HG03097 (cell line): ENCODE measurements around the gene PPP4R3B.
A peak's percentile ranks its signal among the peaks of the same experiment; 100 is the strongest.

Experiments
- ATAC-seq: cut with Tn5 transposase; IDR thresholded peaks from one replicate; pipeline ENCODE4 v1.9.1; 2021; ENCODE audit not compliant: unreplicated experiment, low FRiP score

The PPP4R3B gene

DNA sequence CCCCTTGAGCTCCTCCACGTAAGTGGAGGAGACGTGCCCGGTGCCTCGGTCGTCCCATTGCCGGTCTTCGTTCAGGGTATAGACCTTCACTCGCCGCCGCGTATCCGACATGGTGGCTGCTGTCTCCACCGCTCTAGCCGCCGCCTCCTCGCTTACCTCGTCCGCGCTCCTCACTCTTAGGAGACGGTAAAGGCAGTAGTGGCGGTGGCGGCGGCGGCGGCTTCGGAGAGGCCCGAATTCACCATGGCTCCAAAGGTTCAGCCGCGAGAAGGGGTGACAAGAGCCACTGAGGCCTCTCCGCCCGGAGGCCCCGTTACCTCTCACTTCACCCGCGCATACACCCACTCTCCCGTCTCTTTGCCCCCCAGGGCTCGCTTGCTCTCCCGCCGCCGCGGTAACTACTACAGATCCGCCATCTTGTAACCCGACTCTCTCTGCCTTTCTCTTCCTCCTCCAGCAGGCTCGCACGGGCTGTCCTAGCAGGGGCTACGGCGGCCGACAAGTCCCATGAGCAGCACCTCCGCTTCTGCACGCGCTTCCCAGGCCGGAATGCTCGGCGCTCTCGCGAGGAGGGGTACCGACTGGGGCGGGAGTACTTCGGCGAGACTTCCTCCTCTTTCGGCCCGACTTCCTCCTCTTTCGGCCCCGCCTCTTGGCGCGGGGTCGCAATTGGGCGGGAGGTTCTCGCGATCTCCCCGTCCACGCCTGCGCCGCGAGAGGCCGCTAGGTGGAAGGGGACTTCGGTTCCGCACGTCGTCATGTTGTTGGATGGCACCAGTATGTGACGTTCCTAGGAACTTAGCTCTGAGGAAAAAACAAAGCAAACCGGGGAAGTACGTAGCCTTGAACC lies at the start of gene PPP4R3B:
Gene PPP4R3B, minus strand, starts transcription at position 448 of the 850 bp plus-strand sequence. Its CDS starts 337 bp downstream, at position 111.
- ATAC-seq: peak; percentile 88

DNA sequence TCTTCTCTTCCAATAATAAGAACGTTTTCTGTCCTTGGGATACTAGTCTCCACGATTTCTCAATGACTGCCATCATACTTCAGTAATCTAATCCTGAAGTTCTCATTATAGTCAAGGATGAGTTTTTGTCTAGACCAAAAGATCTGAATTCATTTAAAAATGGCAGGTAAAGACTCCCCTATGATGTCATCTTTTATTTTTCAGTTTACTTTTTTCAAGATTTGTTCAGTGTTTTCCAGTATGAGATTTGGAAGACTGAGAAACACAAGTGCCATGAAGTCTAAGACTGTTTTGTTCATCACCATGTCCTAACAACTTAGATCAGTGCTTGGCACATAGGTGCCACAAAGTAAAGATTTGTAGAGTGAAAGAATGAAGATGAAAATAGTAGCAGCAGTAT lies 35.8 kb upstream of the PPP4R3B start:
- ATAC-seq: no peak

DNA sequence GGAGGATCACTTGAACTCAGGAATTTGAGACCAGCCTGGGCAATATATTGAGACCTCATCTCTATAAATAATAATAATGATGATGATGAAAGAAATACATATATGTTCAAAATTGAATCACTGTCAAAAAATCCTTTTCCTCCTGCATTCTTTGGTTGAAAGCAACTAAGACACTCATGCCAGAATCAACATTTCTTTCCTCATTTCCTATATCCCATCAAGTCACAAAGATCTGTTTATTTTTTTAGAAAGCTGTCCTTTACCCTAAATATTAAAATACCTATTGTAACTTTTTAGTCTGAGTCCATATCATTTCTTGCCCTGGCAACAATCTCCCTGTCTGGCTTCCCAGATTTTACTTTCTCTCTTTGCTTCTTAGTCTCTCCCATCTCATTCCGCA lies 31.8 kb upstream of the PPP4R3B start:
- no peak for ATAC-seq

DNA sequence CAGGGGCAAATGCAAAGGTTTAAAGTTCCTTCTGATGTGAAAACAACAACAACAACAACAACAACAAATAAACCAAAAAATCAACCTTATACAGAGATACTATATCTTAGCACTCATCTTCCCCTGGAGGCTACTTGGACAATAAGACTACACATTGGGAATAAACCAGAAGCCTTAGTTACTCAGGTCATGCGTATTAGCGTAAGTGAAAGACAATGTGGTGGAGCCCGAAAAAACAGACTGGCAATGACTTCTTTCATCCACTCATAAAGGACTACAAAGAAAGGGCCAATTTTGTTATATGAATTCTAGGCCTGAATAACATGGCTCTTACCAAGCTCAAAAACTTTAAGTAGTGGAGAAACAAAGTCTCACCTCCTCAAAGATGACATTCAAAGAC lies 19.4 kb upstream of the PPP4R3B start:
- no peak for ATAC-seq

DNA sequence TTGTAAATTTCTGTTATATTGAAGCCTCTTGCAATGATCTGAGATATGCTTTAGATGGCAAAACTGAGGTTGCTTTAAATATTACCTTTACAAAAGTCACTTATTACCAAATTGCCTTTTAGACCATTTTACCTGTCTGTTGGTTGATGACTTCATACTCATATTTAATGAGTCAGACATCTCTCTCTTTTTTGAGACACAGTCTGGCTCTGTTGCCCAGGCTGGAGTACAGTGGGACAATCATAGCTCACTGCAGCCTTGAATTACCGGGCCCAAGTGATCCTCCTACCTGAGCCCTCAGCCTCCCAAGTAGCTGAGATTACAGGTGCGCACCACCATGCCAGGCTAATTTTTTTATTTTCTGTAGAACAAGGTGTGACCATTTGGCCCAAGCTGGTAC lies 11.5 kb upstream of the PPP4R3B start:
- no peak for ATAC-seq

DNA sequence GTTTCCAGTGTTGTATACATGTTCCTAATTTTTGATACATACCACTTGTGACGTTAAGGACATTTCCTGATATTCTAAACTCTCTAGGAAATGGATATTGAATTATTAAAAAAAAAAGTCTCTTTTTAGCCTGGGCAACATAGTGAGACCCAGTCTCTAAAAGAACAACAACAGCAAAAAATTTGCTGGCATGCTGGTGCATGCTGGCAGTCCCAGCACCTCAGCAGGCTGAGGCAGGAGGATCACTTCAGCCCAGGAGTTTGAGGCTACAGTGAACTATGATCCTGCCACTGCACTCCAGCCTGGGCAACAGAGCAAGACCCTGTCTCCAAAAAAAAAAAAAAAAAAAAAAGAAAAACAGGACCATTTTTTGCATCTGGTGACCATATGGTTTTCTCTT lies 10.5 kb upstream of the PPP4R3B start:
- no peak for ATAC-seq

DNA sequence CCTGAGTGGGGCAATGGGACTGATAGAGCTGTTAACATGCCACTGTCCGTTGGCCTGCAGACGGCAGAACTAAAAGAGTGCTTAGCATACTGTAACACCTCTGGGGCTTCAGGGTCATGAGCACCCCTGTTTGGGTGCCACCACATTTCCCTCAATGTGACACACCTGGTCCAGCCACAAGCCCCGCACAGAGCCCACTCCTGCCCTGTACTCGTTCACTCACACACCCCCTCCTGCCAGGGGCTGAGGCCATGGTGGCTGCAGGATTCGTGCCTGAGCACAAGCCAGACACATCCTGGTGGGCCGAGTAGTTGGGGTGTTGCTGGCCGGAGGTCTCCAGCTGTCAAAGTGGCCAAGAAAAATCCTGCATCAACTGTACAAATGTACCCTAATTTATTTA lies 4.4 kb upstream of the PPP4R3B start:
- no peak for ATAC-seq

DNA sequence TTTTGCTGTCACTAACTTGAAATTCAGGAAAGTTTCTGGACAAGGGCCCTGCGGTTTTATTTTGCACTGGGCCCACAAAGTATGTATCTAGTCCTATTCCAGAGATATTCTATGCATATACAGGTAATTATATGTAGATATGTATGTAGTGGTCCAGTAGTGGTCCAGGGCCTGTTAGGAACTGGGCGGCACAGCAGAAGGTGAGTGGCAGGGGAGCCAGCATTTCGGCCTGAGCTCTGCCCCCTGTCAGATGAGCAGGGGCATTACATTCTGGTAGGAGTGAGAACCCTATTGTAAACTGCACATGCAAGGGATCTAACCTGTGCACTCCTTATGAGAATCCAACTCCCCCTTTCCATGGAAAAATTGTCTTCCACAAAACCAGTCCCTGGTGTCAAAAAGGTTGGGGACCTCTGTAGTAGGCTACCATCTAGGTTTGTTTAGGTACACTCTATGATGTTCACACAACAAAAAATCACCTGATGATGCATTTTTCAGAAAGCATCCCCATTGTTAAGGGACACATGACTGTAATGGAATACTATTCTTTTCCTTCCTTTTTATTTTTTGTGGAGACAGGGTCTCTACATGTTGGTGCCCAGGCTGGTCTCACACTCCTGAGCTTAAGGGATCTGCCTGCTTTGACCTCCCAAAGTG lies 2.8 kb upstream of the PPP4R3B start:
- ATAC-seq: no peak

DNA sequence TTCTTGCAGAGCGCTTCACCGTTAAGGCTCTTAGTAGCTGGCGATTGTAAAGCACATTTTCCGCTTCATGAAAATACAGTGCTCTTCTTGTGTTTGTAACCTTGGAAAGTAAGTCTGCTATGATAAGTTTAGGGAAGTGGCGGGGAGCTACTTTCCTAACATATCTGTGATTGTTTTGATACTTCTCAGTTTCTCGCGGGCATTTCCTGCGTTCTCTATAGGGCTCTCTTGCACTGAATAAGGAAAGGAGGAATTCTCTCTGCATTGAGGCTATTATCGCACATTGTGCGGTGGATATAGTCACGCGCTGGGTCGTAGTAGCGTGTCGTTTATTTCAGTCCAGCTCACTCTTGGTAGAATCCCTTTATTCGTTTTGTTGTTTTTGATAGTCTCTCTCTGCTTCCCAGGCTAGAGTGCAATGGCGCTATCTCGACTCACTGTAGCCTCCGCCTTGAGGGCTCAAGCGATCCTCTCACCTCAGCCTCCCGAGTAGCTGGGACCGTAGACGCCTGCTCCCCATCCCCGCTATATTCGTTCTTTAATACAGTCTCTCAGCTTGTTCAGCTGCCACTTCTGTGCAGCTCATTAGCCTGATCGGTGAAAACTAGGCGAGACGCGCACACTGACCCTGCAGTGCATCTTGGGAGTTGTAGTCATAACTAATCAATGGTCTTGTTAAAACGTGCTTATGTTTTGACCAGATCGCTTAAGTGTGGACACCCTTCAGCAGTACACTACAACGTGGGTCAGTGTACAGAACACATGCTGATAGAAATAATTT lies 1.0 kb upstream of the PPP4R3B start:
- ATAC-seq: peak; percentile 23

DNA sequence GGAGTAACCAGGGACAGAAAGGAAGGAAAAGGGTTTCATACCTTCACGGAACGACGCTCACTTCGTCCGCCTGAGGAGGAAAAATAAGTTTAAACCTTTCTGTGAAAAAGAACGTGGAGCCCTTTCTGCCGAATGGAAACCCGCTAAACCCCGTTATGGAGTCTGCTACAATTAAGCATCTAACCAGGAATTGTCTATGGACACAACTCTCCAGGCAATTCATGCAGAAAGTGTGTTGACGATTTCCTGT lies 528 bp upstream of the PPP4R3B start:
- ATAC-seq: no peak

DNA sequence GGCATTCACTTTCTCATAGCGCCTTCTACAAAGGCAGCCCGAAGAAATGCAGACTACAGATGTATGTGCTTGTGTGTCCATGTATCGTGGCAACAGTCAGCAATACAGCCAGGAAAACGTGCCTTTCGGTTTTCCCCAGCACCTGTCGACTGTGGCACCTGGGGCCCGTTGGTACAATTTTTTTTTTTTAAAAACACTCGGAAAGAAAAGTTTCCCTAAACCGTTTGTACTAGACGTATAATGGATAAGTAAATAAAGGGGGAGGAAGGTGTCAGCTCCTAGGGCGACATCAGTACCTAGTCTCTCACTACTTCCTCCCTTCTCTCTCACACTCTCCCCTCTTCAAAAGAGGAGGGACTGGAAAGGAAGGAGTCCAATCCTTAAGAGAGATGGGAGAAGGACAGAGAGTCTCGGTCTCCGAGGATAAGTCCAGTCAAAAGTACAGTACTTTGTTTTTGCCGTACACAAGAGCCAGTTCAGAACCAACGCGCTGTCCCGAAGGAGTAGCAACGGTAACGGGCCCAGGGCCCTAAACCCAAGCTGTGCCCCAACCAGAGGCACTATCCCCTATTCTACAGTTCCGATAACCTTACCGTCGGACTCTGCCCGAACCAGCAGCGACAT lies 759 bp downstream of the PPP4R3B start:
- peak; percentile 20 for ATAC-seq

DNA sequence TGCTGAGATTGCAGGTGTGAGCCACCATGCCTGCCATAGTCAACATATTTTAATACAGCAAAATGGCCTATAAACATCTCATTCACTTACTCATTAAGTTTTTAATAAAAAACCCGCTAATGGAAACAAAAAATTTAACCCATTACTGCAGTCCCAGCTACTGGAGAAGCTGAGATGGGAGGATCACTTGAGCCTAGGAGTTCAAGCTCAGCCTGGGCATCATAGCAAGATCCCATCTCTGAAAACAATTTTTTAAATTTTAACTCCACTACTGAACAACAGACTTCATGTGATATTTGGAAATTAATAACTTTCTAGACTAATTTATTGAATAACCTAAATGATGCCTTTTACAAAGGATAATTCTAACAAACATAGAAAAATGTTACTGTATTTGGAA lies 5.4 kb downstream of the PPP4R3B start:
- ATAC-seq: no peak

DNA sequence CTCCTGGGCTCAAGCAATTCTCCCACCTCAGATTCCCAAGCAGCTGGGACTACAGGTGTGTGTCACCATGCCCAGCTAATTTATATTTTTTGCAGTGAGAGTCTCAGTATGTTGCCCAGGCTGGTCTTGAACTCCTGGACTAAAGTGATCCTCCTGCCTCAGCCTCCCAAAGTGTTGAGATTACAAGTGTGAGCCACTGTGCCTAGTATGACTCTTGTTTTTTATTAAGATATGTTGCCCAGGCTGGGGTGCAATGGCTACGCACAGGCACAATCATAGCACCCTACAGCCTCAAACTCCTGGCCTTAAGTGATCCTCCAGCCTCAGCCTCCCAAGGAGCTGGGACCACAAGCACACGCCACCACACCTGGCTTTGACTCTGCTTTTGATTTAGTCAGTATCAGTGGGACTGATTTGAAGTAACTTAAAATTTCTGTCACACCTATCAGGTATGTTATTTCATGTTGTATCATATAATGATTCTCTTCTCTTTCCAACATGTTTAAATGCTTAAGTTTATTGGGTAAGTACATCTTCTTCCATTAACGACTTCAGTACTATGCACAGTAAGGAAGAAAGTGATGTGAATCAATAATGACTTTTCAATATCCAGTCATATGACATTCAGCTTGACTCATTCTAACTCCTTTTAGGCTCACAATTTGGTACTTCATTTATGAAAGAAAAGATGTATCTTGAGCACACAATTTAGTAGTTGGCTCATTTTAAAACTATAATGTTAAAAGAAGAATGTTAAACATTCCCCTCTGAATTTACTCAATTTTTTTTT lies 6.3 kb downstream of the PPP4R3B start:
- no peak for ATAC-seq

DNA sequence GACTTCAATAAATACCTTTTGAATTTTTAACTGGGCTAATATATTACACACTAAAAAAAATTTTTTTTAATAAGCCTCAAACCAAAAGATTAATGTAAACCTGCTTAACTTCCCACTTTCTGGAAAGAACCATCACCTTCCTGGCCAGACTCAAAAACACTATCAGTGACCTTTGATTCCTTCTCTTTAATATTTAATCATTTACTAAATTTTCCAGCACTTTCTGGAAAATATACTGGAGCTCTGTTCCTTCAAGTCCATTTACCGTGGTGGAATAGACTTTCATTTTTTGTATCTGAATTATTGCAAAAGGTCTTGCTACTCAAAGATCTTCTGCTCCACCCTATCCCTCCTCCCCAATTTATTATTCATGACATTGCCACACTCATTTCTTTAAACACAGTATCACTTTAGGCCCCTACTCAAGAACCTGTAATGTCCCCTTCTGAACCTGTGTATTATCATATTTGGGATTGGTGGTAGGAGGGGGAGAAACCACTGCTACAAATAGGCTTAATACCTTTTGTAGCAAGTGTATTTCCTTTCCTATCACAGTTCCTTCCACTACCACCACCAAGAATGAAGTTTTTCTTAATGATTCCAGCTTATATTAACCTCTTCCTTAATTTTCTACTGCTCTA lies 7.4 kb downstream of the PPP4R3B start:
- no peak for ATAC-seq

DNA sequence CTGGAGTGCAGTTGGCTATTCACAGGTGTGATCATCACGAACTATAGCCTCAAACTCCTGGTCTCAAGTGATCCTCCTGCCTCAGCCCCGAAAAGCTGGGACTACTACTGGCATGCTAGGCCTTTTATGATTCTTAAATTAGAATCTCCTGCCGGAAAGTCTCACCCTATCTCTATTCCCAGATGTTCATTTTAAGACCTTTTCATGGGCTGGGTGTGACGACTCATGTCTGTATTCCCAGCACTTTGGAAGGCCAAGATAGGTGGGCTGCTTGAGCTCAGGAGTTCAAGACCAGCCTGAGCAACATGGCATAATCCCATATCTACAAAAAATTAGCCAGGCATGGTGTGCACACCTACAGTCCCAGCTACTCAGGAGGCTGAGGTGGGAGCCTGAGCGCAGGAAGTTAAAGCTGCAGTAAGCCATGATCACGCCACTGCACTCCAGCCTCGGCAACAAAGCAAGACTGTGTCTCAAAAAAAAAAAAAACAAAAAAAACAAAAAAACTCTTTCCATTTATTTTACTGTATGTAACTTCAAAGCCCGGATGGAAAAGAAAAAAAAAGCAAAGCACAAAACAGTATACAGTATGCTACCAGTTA lies 8.1 kb downstream of the PPP4R3B start:
- no peak for ATAC-seq

DNA sequence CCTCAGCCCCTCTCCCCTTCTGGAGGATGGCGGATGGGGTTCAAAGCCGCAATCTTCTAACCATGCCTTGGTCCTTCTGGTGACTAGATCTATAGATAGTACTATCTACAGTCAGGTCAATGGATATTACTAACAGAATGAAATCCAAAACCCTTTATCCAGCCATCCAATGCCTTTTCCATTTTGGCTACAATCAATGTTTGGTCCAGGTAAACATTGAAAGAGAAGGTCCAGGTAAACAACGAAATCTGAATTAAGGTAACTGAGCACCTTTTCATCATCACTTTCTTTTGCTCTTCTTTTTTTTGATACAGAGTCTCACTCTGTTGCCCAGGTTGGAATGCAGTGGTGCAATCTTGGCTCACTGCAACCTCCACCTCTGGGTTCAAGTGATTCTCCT lies 9.7 kb downstream of the PPP4R3B start:
- no peak for ATAC-seq

DNA sequence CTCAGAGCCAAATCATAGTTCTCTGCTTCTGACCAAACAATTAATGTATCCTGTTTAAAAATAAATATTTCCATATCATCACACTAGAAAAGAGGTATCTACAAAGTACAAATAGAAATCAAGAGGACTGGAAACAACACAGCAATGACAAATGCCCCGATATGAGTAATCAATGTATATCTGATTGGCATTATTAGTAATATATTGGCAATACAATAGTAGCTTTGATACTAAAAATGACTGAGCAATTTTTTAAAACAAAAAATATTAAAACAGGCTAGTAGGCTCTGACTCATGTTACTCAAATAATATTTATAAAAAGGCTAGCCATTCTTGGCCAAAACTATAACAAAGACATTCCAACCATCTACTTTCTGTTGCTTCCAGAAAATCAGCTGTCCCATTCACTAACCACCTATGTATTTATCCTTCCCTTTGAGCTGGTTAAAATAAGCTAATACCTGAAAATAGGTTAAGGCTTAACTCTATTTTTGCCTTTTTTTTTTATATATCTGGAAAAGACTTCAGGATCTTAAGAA lies 13.3 kb downstream of the PPP4R3B start:
- ATAC-seq: no peak

DNA sequence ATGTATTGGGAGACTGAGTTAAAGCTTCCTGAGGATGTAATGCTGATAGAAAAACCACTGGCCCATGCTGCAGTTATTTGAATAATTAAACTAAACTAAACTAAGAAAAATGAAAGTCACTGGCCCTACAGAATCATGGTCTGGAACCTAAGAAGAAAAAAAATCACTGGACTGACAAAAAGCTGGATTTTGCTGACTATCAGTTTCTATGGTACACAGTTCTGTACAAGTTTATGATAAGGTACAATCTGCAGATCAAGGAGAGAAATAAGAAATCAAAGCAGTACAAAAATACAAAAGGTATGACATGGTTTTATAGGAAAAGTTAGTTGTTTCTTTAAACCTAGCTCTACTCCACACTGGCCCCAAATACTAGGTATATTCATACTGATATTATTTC lies 15.6 kb downstream of the PPP4R3B start:
- ATAC-seq: no peak

DNA sequence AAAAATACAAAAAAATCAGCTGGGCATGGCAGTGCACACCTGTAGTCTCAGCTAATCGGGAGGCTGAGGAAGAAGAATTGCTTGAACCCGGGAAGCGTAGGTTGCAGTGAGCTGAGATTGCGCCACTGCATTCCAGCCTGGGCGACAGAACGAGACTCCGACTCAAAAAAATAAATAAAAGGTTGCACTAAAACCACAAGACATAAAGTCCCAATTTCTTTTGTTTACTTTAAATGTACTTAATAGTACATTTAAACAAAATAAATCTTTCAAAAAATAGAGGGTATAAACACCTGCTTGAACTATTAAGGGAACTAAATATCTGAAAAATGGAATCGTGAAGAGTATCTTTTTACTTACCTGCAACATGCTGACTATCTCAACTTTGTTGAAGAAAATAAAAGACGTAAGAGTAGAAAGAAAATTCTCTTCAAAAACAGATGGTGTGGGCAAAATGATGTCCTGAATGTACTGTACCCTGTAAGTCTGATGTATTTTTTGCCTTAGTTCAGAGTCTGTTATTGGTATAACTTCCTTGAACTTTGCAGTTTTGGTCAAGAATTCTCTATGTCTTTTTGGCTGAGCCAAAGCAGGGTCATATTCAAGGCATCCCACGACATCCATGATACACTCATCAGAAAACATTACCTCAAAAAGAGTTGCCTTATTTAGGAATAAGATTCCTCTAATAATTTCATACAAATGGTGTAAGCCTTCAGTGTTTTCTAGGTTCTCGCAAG lies 19.2 kb downstream of the PPP4R3B start:
- no peak for ATAC-seq
